CD8-positive, alpha-beta memory T cell (primary cell): ENCODE data around the gene SPDYE17. TPM values are rescaled to one million over a fixed set of nuclear protein-coding genes. Genes with fewer than 3 reads are reported as not detected.
"Not testable (repeated sequence)": the region's sequence is repeated elsewhere in the genome, so short reads cannot be mapped to it uniquely, and the experiment has no call there.

ENCODE experiments used
- CTCF ChIA-PET: fragments of 350-600 bp; sonication (Branson Sonifier 250); formaldehyde crosslinking; loops from one replicate; lab custom pipeline; 2021; ENCODE audit warnings: antibody characterized with exemption; lab: Charles Lee
- POLR2A ChIA-PET: fragments of 350-600 bp; sonication (Branson Sonifier 250); formaldehyde crosslinking; loops from one replicate; lab custom pipeline; 2021; ENCODE audit warnings: antibody characterized with exemption; lab: Charles Lee
- DNase-seq, 5 donors: peaks; one replicate each; pipeline versions ENCODE4 v3.0.0 to v3.0.0-alpha.2; 2020 to 2022; ENCODE audit warnings: mixed read lengths in 1 of 5
- H3K27ac ChIP-seq: one replicate; pipeline ENCODE4 v1.7.0; 2013; ENCODE audit warnings: low read depth, mild to moderate bottlenecking, low read length, moderate library complexity
- H3K27me3 ChIP-seq: 2 replicates; pipeline ENCODE4 v1.7.0; 2013; ENCODE audit warnings: low read length, mild to moderate bottlenecking; ENCODE audit not compliant: insufficient read depth, poor library complexity, severe bottlenecking
- H3K36me3 ChIP-seq: 2 replicates; pipeline ENCODE4 v1.7.0; 2013; ENCODE audit warnings: mild to moderate bottlenecking, low read length, moderate library complexity; ENCODE audit not compliant: insufficient read depth
- H3K4me1 ChIP-seq: 2 replicates; pipeline ENCODE4 v1.7.0; 2013; ENCODE audit warnings: mild to moderate bottlenecking, low read length, moderate library complexity; ENCODE audit not compliant: insufficient read depth
- H3K4me3 ChIP-seq: 2 replicates; pipeline ENCODE4 v1.7.0; 2013; ENCODE audit warnings: mild to moderate bottlenecking, low read length
- H3K9me3 ChIP-seq: 2 replicates; pipeline ENCODE4 v1.7.0; 2013; ENCODE audit warnings: mild to moderate bottlenecking, low read length
- H3K27ac Mint-ChIP-seq, 8 donors: one replicate each; pipeline ENCODE4 v1.8.0; 2020 to 2021; ENCODE audit warnings: mixed read lengths in 8 of 8, mild to moderate bottlenecking in 6 of 8, inconsistent platforms in 3 of 8, moderate library complexity in 3 of 8
- H3K27me3 Mint-ChIP-seq, 2 donors: one replicate each; pipeline ENCODE4 v1.8.0; 2020 to 2021; ENCODE audit warnings: mixed read lengths in 2 of 2, mild to moderate bottlenecking in 1 of 2, moderate library complexity in 1 of 2
- H3K36me3 Mint-ChIP-seq, 3 donors: one replicate each; pipeline ENCODE4 v1.8.0; 2020 to 2021; ENCODE audit warnings: mixed read lengths in 3 of 3, inconsistent platforms in 1 of 3, mild to moderate bottlenecking in 1 of 3
- H3K4me1 Mint-ChIP-seq, 3 donors: one replicate each; pipeline ENCODE4 v1.8.0; 2020 to 2021; ENCODE audit warnings: mixed read lengths in 3 of 3, inconsistent platforms in 1 of 3, mild to moderate bottlenecking in 1 of 3
- H3K4me3 Mint-ChIP-seq, 7 donors: one replicate each; pipeline ENCODE4 v1.8.0; 2020 to 2021; ENCODE audit warnings: mixed read lengths in 7 of 7, mild to moderate bottlenecking in 6 of 7, moderate library complexity in 4 of 7, inconsistent platforms in 2 of 7
- H3K9me3 Mint-ChIP-seq, 5 donors: one replicate each; pipeline ENCODE4 v1.8.0; 2020 to 2022; ENCODE audit warnings: mixed read lengths in 5 of 5, mild to moderate bottlenecking in 3 of 5, moderate library complexity in 2 of 5, inconsistent platforms in 1 of 5
- polyA plus RNA-seq: library from polyadenylated mRNA; unstranded; fragments of 300-500 nt; fragmentation: Illumina TruSeq; gene quantifications from one replicate; pipeline ENCODE4 v1.2.3, GENCODE V29; 2021
- total RNA-seq, 2 experiments: library from RNA; stranded (reverse); gene quantifications; one replicate each; pipeline ENCODE4 v1.2.3, GENCODE V29; 2021

Gene SPDYE17
- total RNA-seq (not detected), polyA plus RNA-seq (not detected)

GRCh38 chr7:77032261-77032660 is at the start of gene SPDYE17:
Gene SPDYE17, minus strand, starts transcription at chr7:77032361. Its CDS starts 1,791 bp downstream, at chr7:77030570.
- CTCF ChIA-PET, POLR2A ChIA-PET, H3K27me3 ChIP-seq, H3K27ac ChIP-seq, H3K36me3 ChIP-seq, H3K4me1 Mint-ChIP-seq, H3K27ac Mint-ChIP-seq, H3K9me3 ChIP-seq, H3K27me3 Mint-ChIP-seq, H3K36me3 Mint-ChIP-seq, H3K4me3 Mint-ChIP-seq, DNase-seq, H3K4me1 ChIP-seq, H3K9me3 Mint-ChIP-seq, H3K4me3 ChIP-seq: not testable (repeated sequence)

GRCh38 chr7:77080236-77080635 is 48.1 kb upstream of the SPDYE17 start:
- H3K27ac ChIP-seq, H3K4me1 Mint-ChIP-seq, H3K27me3 Mint-ChIP-seq, H3K27me3 ChIP-seq, H3K9me3 Mint-ChIP-seq, CTCF ChIA-PET, H3K9me3 ChIP-seq, H3K4me1 ChIP-seq, DNase-seq, H3K4me3 ChIP-seq, H3K36me3 ChIP-seq, H3K4me3 Mint-ChIP-seq, POLR2A ChIA-PET: not testable (repeated sequence)
- Mint-ChIP-seq H3K27ac (peak overlapping the region in 3 of 8 donors; percentile 4 to 47 (median 9)), H3K36me3 (peaks cover 4 to 22% (median 10%) of the 10 kb centered on the region in 3 donors)

GRCh38 chr7:77079624-77080023 is 47.5 kb upstream of the SPDYE17 start:
- H3K4me3 Mint-ChIP-seq, H3K9me3 ChIP-seq, H3K4me1 ChIP-seq, H3K27ac ChIP-seq, H3K27me3 Mint-ChIP-seq, H3K9me3 Mint-ChIP-seq, CTCF ChIA-PET, DNase-seq, H3K4me3 ChIP-seq, POLR2A ChIA-PET, H3K36me3 ChIP-seq, H3K4me1 Mint-ChIP-seq, H3K27me3 ChIP-seq: not testable (repeated sequence)
- Mint-ChIP-seq H3K36me3 (peaks cover 7 to 26% (median 14%) of the 10 kb centered on the region in 3 donors), H3K27ac (peak overlapping the region in 2 of 8 donors; percentile 51 to 66)

GRCh38 chr7:77079112-77079511 is 47.0 kb upstream of the SPDYE17 start:
- H3K4me1 Mint-ChIP-seq, H3K27ac ChIP-seq, H3K4me3 Mint-ChIP-seq, H3K4me1 ChIP-seq, H3K27me3 ChIP-seq, CTCF ChIA-PET, POLR2A ChIA-PET, H3K9me3 ChIP-seq, DNase-seq, H3K4me3 ChIP-seq, H3K9me3 Mint-ChIP-seq, H3K36me3 ChIP-seq, H3K27me3 Mint-ChIP-seq, H3K27ac Mint-ChIP-seq: not testable (repeated sequence)
- H3K36me3 Mint-ChIP-seq = peaks cover 11 to 31% (median 17%) of the 10 kb centered on the region in 3 donors

- H3K36me3 ChIP-seq, H3K27ac ChIP-seq, H3K4me3 ChIP-seq, H3K9me3 Mint-ChIP-seq, DNase-seq, H3K9me3 ChIP-seq, H3K27me3 Mint-ChIP-seq, POLR2A ChIA-PET, H3K4me1 ChIP-seq, H3K27me3 ChIP-seq, H3K4me1 Mint-ChIP-seq, CTCF ChIA-PET, H3K27ac Mint-ChIP-seq, H3K4me3 Mint-ChIP-seq: not testable (repeated sequence)
- H3K36me3 Mint-ChIP-seq = peaks cover 10 to 30% (median 17%) of the 10 kb centered on the region in 3 donors
Observed at GRCh38 chr7:77077060-77077459, 44.9 kb upstream of the SPDYE17 start.

- DNase-seq, H3K4me3 Mint-ChIP-seq, H3K27me3 ChIP-seq, H3K27ac Mint-ChIP-seq, H3K27ac ChIP-seq, POLR2A ChIA-PET, H3K4me1 ChIP-seq, H3K36me3 ChIP-seq, H3K9me3 ChIP-seq, H3K4me3 ChIP-seq, CTCF ChIA-PET, H3K9me3 Mint-ChIP-seq, H3K27me3 Mint-ChIP-seq: not testable (repeated sequence)
- peaks cover 20 to 36% (median 27%) of the 10 kb centered on the region in 3 donors for H3K36me3 Mint-ChIP-seq
- peaks cover 0 to 15% (median 0%) of the 10 kb centered on the region in 3 donors for H3K4me1 Mint-ChIP-seq
Observed at GRCh38 chr7:77074786-77075396, 42.7 kb upstream of the SPDYE17 start.

GRCh38 chr7:77071108-77071507 is 38.9 kb upstream of the SPDYE17 start:
- H3K4me1 Mint-ChIP-seq = peaks cover 5 to 26% (median 6%) of the 10 kb centered on the region in 3 donors
- H3K4me3 Mint-ChIP-seq, H3K9me3 ChIP-seq, CTCF ChIA-PET, H3K4me1 ChIP-seq, DNase-seq, H3K4me3 ChIP-seq, H3K27me3 Mint-ChIP-seq, H3K27me3 ChIP-seq, H3K36me3 ChIP-seq, H3K9me3 Mint-ChIP-seq, H3K27ac Mint-ChIP-seq, H3K27ac ChIP-seq, POLR2A ChIA-PET: not testable (repeated sequence)
- H3K36me3 Mint-ChIP-seq = peaks cover 18 to 28% (median 23%) of the 10 kb centered on the region in 3 donors

- H3K9me3 ChIP-seq, POLR2A ChIA-PET, H3K4me3 ChIP-seq, H3K4me1 ChIP-seq, DNase-seq, H3K9me3 Mint-ChIP-seq, H3K27ac ChIP-seq, H3K27me3 ChIP-seq, H3K27me3 Mint-ChIP-seq, H3K36me3 ChIP-seq, H3K4me3 Mint-ChIP-seq, CTCF ChIA-PET: not testable (repeated sequence)
- H3K36me3 Mint-ChIP-seq = peaks cover 6 to 11% (median 9%) of the 10 kb centered on the region in 3 donors
- H3K27ac Mint-ChIP-seq = peak overlapping the region in 2 of 8 donors; percentile 35 to 95
- peaks cover 5 to 20% (median 6%) of the 10 kb centered on the region in 3 donors for H3K4me1 Mint-ChIP-seq
Observed at GRCh38 chr7:77065869-77066268, 33.7 kb upstream of the SPDYE17 start.
